Erythroblast (primary cell): Measurements from ENCODE around the gene TBX1.

ENCODE experiments used
- DNase-seq, 2 experiments: peaks; one replicate each; lab custom pipeline; 2025; lab: John Stamatoyannopoulos, UW
- GATA1 ChIP-seq: IDR thresholded peaks from 2 replicates; pipeline ENCODE4 v1.6.1; 2011; ENCODE audit warnings: low read depth, mild to moderate bottlenecking, control low read depth, low read length, moderate library complexity
- POLR2A ChIP-seq: IDR thresholded peaks from 2 replicates; pipeline ENCODE4 v1.6.1; 2011; ENCODE audit warnings: mild to moderate bottlenecking, low read length

Gene TBX1

GRCh38 chr22:19760058-19760950 lies at the start of gene TBX1:
TSS of gene TBX1 (plus strand) at chr22:19760778. CDS start at chr22:19760844, 66 bp downstream.
- DNase-seq: no peak
- TF ChIP-seq GATA1 (no peak), POLR2A (no peak)

- no peak for TF ChIP-seq GATA1
- no peak for TF ChIP-seq POLR2A
- DNase-seq: no peak
Observed at GRCh38 chr22:19713245-19713644, 47.3 kb upstream of the TBX1 start.

GRCh38 chr22:19713650-19714311 lies 46.8 kb upstream of the TBX1 start:
- DNase-seq: no peak
- TF ChIP-seq POLR2A (no peak), GATA1 (no peak)

- no peak for DNase-seq
- TF ChIP-seq POLR2A: no peak
- no peak for TF ChIP-seq GATA1
Observed at GRCh38 chr22:19714312-19715187, 46.0 kb upstream of the TBX1 start, which contains the start of gene SEPTIN5. TSS of gene SEPTIN5 (plus strand) at chr22:19714503. CDS start at chr22:19714589, 86 bp downstream.

DNA sequence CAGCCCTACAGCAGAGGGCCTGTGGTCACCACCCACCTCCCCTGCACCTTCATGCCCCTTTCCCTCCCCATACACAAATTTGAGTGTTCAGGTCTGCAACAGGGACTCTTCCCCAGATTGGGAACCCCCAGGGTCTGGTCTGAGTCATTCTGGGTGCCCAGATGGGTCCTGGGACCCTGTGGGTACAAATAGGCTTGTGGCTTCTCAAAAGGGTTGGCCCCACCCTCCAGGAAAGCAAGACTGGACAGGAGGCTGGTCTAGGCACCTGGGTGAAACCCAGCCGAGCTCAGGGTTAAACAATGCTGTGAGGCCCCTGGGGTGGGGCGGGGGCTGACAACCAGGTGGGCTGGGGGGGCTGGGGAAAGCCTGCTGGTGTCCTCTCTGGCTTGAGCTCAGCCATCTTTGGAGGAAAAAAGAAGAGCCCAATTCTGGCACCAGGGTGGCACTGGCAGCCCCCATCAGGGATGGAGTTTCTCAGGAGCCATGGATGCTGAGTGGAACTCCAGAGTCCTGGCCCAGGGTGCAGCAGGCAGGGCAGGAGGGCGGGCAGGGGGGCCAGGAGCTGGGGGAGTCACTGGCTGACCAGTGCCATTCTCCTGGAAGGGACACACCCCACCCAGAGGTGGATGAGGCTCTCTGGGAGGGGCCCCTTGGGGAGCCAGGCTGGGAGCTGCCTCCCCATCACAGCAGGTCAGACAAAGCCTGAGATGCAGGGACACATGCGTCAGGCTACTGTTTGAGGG lies 45.2 kb upstream of the TBX1 start:
- TF ChIP-seq POLR2A (no peak), GATA1 (no peak)
- no peak for DNase-seq

DNA sequence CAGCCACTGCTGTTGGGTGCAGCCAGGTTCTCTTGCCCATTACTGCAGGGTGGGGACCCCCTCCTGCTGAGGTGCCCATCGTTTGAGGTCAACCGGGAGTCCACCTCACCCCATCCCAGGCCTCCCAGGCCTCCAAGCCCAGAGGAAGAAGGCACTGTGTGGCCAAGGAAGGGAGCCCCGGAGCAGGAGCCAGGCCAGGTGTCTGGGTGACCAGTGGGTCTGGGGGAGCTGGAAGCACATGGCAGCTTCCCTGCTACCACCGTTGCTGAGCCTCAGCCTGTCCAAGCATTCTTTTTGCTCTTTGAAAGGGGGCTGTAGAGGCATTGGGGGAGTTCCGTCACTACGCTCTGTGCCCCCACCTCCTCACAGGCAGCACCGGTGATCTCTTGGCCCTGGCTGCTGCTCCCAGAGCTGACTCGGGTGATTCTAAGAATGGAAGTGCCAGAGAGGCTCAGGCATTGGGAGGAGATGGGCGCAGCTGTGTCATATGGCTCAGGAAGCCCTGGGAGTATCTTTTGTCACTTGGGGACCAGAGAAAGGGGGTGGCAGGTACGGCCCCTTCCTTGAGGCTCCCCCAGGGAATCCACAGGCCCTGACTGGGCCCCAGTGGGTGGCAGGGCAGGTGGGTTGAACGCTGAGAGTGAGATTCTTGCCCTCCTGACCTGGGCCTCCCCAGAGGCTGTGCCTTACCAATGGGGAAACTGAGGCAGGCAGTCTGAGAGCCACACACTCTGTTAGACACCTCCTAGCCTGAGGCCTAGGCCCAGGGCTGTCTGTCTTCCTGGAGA lies 44.3 kb upstream of the TBX1 start:
- DNase-seq: no peak
- TF ChIP-seq GATA1: no peak
- no peak for TF ChIP-seq POLR2A

- no peak for DNase-seq
- TF ChIP-seq POLR2A (no peak), GATA1 (no peak)
Observed at GRCh38 chr22:19716829-19717105, 43.8 kb upstream of the TBX1 start.

DNA sequence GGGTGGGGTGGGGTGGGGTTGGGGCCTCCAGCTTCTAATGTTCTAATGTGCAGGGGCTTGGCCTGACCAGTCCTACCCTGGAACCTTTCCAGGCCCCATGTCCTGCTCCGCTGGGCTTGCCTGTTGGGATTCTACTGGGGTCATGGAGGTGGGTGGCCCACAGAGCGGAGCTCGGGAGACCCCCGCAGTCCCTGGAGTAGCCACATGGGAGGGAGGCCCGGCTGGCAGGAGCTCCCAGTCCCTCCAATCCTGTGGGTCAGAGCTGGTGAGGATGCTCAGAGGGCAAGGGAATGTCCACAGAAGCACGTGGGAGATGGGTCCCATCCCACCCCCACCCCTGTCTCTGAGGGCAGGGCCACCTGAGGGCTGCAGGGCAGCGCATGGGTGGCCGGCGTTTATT lies 43.4 kb upstream of the TBX1 start:
- no peak for DNase-seq
- no peak for TF ChIP-seq POLR2A
- TF ChIP-seq GATA1: no peak

DNA sequence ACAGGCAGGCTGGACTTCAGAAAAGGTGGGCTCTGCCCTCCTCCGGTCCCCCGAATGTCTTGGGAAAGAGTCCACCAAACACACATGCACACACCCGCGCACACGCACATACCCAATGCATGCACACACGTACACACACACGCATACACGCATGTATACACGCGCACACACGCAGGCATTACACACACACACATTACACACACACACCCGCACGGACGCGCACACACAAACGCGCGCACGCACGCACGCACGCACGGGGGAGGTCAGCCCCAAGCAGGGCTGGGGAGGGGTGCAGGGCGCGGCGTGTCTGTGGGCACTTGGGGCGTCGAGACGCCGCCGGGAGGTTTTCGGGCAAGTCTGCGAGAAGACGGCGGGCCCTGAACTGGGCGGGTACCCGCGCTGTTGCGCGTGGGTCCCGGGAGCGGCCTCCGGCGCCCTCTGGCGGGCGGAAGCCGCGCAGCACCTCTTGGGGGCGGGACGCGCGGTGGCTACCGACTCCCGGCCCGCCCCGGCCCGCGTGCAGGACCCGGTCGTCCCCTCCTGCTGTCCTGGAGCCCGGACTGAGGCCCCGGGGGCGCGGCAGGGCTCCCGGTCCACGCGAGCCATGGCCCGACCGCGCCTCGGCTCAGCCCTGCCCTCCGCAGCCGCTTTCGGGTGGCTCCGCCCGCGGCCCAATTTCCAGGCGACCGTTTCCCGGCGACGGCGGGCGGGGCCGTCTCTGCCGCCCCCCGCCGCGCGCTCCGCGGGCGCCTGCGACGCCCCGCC lies 42.7 kb upstream of the TBX1 start:
- DNase-seq: peak; percentile 72 to 85
- TF ChIP-seq GATA1 (no peak), POLR2A (no peak)

DNA sequence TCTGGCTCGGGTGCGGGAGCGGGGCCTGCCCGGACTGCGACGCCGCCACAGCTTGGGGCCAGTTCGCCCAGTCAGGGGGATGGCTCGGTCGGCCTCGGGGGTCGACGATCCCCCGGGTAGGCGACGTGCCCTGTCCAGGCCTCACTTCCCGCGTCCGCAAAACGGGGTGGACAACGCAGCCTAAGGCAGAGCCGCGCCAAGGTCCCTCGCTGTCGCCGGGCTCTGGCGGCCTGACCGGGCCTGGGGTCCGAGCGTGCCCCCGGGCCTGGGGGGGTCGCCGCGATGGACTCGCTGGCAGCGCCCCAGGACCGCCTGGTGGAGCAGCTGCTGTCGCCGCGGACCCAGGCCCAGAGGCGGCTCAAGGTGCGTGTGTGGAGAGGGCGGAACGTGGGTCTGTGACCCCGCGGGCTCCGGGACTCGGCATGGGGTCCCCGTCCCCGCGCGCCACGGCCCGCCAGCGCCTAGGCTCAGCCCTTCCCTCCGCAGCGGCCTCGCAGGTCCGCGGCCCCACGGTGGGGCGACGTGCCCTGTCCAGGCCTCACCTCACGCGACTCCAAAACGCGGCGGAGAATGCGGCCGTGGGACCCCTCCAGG lies 42.0 kb upstream of the TBX1 start:
- no peak for TF ChIP-seq POLR2A
- no peak for TF ChIP-seq GATA1
- no peak for DNase-seq

DNA sequence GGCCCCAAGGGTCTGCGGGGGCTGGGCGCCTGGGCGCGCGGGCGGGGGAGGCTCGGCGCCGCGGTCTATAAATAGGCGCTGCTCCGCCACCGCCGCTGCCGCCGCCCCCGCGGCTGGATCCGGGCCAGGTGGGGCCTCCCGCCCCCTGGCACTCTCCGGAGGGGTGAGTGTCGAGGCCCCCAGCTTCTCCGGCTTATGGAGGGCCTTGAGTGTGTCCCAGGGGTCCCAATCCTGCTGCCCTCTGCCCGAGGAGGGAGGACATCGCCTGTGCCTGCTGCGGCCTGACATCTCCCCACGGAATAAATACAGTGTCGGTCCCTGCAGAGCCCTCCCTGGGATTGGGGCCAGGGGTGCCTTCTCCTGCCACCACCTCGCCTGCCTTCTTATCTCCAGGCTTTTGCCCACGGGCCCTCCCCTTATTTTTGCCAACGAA lies 41.5 kb upstream of the TBX1 start:
- TF ChIP-seq GATA1: no peak
- no peak for TF ChIP-seq POLR2A
- DNase-seq: no peak
